HEK293T (cell line): Measurements from ENCODE around the gene BTBD9.

Experiments
- CTCF ChIA-PET: fragments of 350-600 bp; formaldehyde crosslinking; extraction: SDS; loops from one replicate; lab custom pipeline; 2021; ENCODE audit warnings: antibody characterized with exemption, inconsistent platforms; lab: Yijun Ruan, JAX
- POLR2A ChIA-PET: fragments of 350-600 bp; formaldehyde crosslinking; extraction: SDS; loops from one replicate; lab custom pipeline; 2020; ENCODE audit warnings: antibody characterized with exemption, inconsistent platforms; lab: Yijun Ruan, JAX
- DNase-seq: peaks from one replicate; pipeline ENCODE4 v3.0.0; 2012; ENCODE audit warnings: mixed read lengths; ENCODE audit errors: extremely low spot score
- ARNT ChIP-seq: fragments of 450-650 bp; IDR thresholded peaks from 2 replicates; pipeline ENCODE4 v1.6.1; 2017; ENCODE audit warnings: mild to moderate bottlenecking
- BHLHE40 ChIP-seq: fragments of 450-650 bp; IDR thresholded peaks from 2 replicates; pipeline ENCODE4 v1.6.1; 2016; ENCODE audit warnings: mild to moderate bottlenecking, moderate library complexity, borderline replicate concordance
- CTBP1 ChIP-seq: fragments of 450-650 bp; IDR thresholded peaks from 2 replicates; pipeline ENCODE4 v1.6.1; 2016; ENCODE audit warnings: borderline replicate concordance
- ELF4 ChIP-seq: fragments of 450-650 bp; IDR thresholded peaks from 2 replicates; pipeline ENCODE4 v1.6.1; 2017; ENCODE audit warnings: antibody characterized with exemption
- FOXA1 ChIP-seq: fragments of 450-650 bp; IDR thresholded peaks from 2 replicates; pipeline ENCODE4 v1.6.1; 2016; ENCODE audit warnings: mild to moderate bottlenecking
- FOXK2 ChIP-seq: fragments of 450-650 bp; IDR thresholded peaks from 2 replicates; pipeline ENCODE4 v1.6.1; 2016; ENCODE audit warnings: mild to moderate bottlenecking
- FOXM1 ChIP-seq: fragments of 450-650 bp; IDR thresholded peaks from 2 replicates; pipeline ENCODE4 v1.6.1; 2017; ENCODE audit warnings: mild to moderate bottlenecking, borderline replicate concordance
- HDGF ChIP-seq: fragments of 450-650 bp; IDR thresholded peaks from 2 replicates; pipeline ENCODE4 v1.6.1; 2017; ENCODE audit warnings: antibody characterized with exemption, borderline replicate concordance
- L3MBTL2 ChIP-seq: fragments of 450-650 bp; conservative IDR thresholded peaks from 2 replicates; pipeline ENCODE4 v1.6.1; 2016; ENCODE audit warnings: mild to moderate bottlenecking
- LEF1 ChIP-seq: fragments of 450-650 bp; IDR thresholded peaks from 2 replicates; pipeline ENCODE4 v1.6.1; 2017; ENCODE audit warnings: mild to moderate bottlenecking, borderline replicate concordance
- NFRKB ChIP-seq: fragments of 450-650 bp; IDR thresholded peaks from 2 replicates; pipeline ENCODE4 v1.6.1; 2016; ENCODE audit warnings: mild to moderate bottlenecking, moderate library complexity
- PKNOX1 ChIP-seq: fragments of 450-650 bp; IDR thresholded peaks from 2 replicates; pipeline ENCODE4 v1.6.1; 2016
- SP1 ChIP-seq: fragments of 450-650 bp; IDR thresholded peaks from 2 replicates; pipeline ENCODE4 v1.6.1; 2017
- SUZ12 ChIP-seq: fragments of 450-650 bp; IDR thresholded peaks from 2 replicates; pipeline ENCODE4 v1.6.1; 2016; ENCODE audit warnings: mild to moderate bottlenecking
- TARDBP ChIP-seq: fragments of 450-650 bp; IDR thresholded peaks from 2 replicates; pipeline ENCODE4 v1.6.1; 2016
- ZNF384 ChIP-seq: fragments of 450-650 bp; IDR thresholded peaks from 2 replicates; pipeline ENCODE4 v1.6.1; 2016

The BTBD9 gene

GRCh38 chr6:38174315-38174714 is 465.4 kb downstream of the BTBD9 start:
- ChIA-PET CTCF (no interaction called here), POLR2A (no interaction called here)
- DNase-seq = no peak
- no peak for TF ChIP-seq ARNT
- no peak for TF ChIP-seq TARDBP
- no peak for TF ChIP-seq SP1
- TF ChIP-seq LEF1 = no peak
- TF ChIP-seq FOXA1 = no peak
- TF ChIP-seq SUZ12 = no peak
- TF ChIP-seq NFRKB = no peak
- no peak for TF ChIP-seq CTBP1
- no peak for TF ChIP-seq ELF4
- TF ChIP-seq FOXM1 = no peak
- no peak for TF ChIP-seq ZNF384
- no peak for TF ChIP-seq FOXK2
- TF ChIP-seq HDGF = no peak
- TF ChIP-seq PKNOX1 = no peak
- TF ChIP-seq L3MBTL2 = no peak
- no peak for TF ChIP-seq BHLHE40

- no peak for DNase-seq
- POLR2A ChIA-PET = no interaction called here
- TF ChIP-seq L3MBTL2 = no peak
- CTCF ChIA-PET = no interaction called here
Measured at GRCh38 chr6:38173909-38174308, 465.8 kb downstream of the BTBD9 start.

GRCh38 chr6:38172739-38173410 is 466.9 kb downstream of the BTBD9 start:
- POLR2A ChIA-PET = no interaction called here
- no peak for DNase-seq
- CTCF ChIA-PET = no interaction called here
- no peak for TF ChIP-seq CTBP1
- TF ChIP-seq L3MBTL2 = no peak
- TF ChIP-seq HDGF = no peak
- TF ChIP-seq TARDBP = no peak
- TF ChIP-seq BHLHE40 = no peak
- no peak for TF ChIP-seq LEF1
- TF ChIP-seq FOXK2 = no peak
- TF ChIP-seq ARNT = no peak
- TF ChIP-seq ELF4 = no peak
- no peak for TF ChIP-seq SUZ12
- no peak for TF ChIP-seq SP1
- no peak for TF ChIP-seq FOXA1

GRCh38 chr6:38171997-38172738 is 467.6 kb downstream of the BTBD9 start:
- no peak for DNase-seq
- TF ChIP-seq BHLHE40 (no peak), SP1 (no peak), ZNF384 (no peak), SUZ12 (no peak), ELF4 (no peak), HDGF (no peak), FOXK2 (no peak), FOXM1 (no peak), ARNT (no peak), NFRKB (no peak), FOXA1 (no peak), PKNOX1 (no peak), CTBP1 (no peak), LEF1 (no peak)
- CTCF ChIA-PET = no interaction called here
- POLR2A ChIA-PET = no interaction called here

- DNase-seq = no peak
- no peak for TF ChIP-seq CTBP1
- TF ChIP-seq FOXK2 = no peak
- no peak for TF ChIP-seq ELF4
- TF ChIP-seq BHLHE40 = no peak
- TF ChIP-seq ARNT = no peak
- TF ChIP-seq HDGF = no peak
- TF ChIP-seq L3MBTL2 = no peak
- TF ChIP-seq FOXM1 = no peak
- TF ChIP-seq NFRKB = no peak
- TF ChIP-seq LEF1 = no peak
- no peak for TF ChIP-seq PKNOX1
- TF ChIP-seq SP1 = no peak
- no peak for TF ChIP-seq TARDBP
- POLR2A ChIA-PET = no interaction called here
- CTCF ChIA-PET = no interaction called here
Measured at GRCh38 chr6:38170666-38171355, 468.9 kb downstream of the BTBD9 start.

GRCh38 chr6:38169977-38170526 is 469.7 kb downstream of the BTBD9 start:
- ChIA-PET POLR2A (no interaction called here), CTCF (no interaction called here)
- no peak for DNase-seq
- TF ChIP-seq ELF4 (no peak), SUZ12 (no peak), CTBP1 (no peak), FOXA1 (no peak), FOXM1 (no peak), HDGF (no peak), SP1 (no peak), ARNT (no peak), ZNF384 (no peak), LEF1 (no peak), NFRKB (no peak), BHLHE40 (no peak), FOXK2 (no peak), TARDBP (no peak), L3MBTL2 (no peak), PKNOX1 (no peak)
